OCI-LY7 (cell line): ENCODE data around the gene GNAQ. TPM values are rescaled to one million over a fixed set of nuclear protein-coding genes. Genes with fewer than 3 reads are reported as not detected.

ENCODE experiments used
- BruUV-seq: library from RNA; stranded (reverse); fragments of 400-500 nt; replicated peaks from 2 replicates; lab custom pipeline; 2021; lab: Mats Ljungman, UMichigan
- CTCF ChIA-PET: fragments of 300-600 bp; sonication (Branson Sonifier 250); formaldehyde crosslinking; loops from one replicate; lab custom pipeline; 2022; ENCODE audit warnings: antibody characterized with exemption; ENCODE audit not compliant: unreplicated experiment; lab: Charles Lee
- POLR2A ChIA-PET: fragments of 300-600 bp; sonication (Branson Sonifier 250); formaldehyde crosslinking; loops from one replicate; lab custom pipeline; 2022; ENCODE audit warnings: antibody characterized with exemption; lab: Charles Lee
- DNase-seq: peaks from one replicate; pipeline ENCODE4 v3.0.0-alpha.2; 2015; ENCODE audit warnings: low spot score
- H2AFZ ChIP-seq: fragments of 200-600 bp; sonication (generic), shearing (Covaris generic); 2 replicates; pipeline ENCODE4 v1.6.1; 2014; ENCODE audit warnings: mild to moderate bottlenecking, antibody characterized with exemption, low read length, moderate library complexity
- H3K27ac ChIP-seq: fragments of 200-600 bp; sonication (generic); 2 replicates; pipeline ENCODE4 v1.5.1; 2014; ENCODE audit warnings: mixed run types, low read depth, mild to moderate bottlenecking, moderate library complexity, low read length, inconsistent platforms; ENCODE audit not compliant: poor library complexity, severe bottlenecking
- H3K36me3 ChIP-seq: fragments of 200-600 bp; sonication (generic); 2 replicates; pipeline ENCODE4 v1.6.1; 2014; ENCODE audit warnings: mild to moderate bottlenecking, antibody characterized with exemption, low read length, moderate library complexity, mixed read lengths; ENCODE audit not compliant: insufficient read depth
- H3K4me1 ChIP-seq: fragments of 200-600 bp; sonication (generic); 2 replicates; pipeline ENCODE4 v1.5.1; 2014; ENCODE audit warnings: mild to moderate bottlenecking, low read length; ENCODE audit not compliant: insufficient read depth, poor library complexity, severe bottlenecking
- H3K4me2 ChIP-seq: fragments of 200-600 bp; sonication (generic); 2 replicates; pipeline ENCODE4 v1.6.1; 2014; ENCODE audit warnings: mild to moderate bottlenecking, low read length
- H3K4me3 ChIP-seq: fragments of 200-600 bp; sonication (generic); 2 replicates; pipeline ENCODE4 v1.5.1; 2014; ENCODE audit warnings: mild to moderate bottlenecking, low read depth, low read length; ENCODE audit not compliant: poor library complexity, severe bottlenecking
- H3K79me2 ChIP-seq: fragments of 200-600 bp; sonication (generic); 2 replicates; pipeline ENCODE4 v1.6.1; 2016; ENCODE audit warnings: low read depth, mild to moderate bottlenecking, low read length, moderate library complexity, mixed read lengths; ENCODE audit not compliant: insufficient read depth
- H3K9me2 ChIP-seq: fragments of 200-600 bp; sonication (generic); 2 replicates; pipeline ENCODE4 v1.6.1; 2016; ENCODE audit warnings: mild to moderate bottlenecking, low read length, mixed read lengths; ENCODE audit not compliant: insufficient read depth
- H3K9me3 ChIP-seq: fragments of 200-600 bp; sonication (generic); 2 replicates; pipeline ENCODE4 v1.6.1; 2014; ENCODE audit warnings: mild to moderate bottlenecking, mixed run types, low read length, mixed read lengths
- H4K20me1 ChIP-seq: fragments of 200-600 bp; sonication (generic); 2 replicates; pipeline ENCODE4 v1.6.1; 2014; ENCODE audit warnings: mild to moderate bottlenecking, antibody characterized with exemption, low read length, moderate library complexity, mixed read lengths; ENCODE audit not compliant: insufficient read depth
- EZH2phosphoT487 ChIP-seq: fragments of 200-600 bp; sonication (generic); IDR thresholded peaks from 2 replicates; pipeline ENCODE4 v1.6.1; 2018; ENCODE audit warnings: low read depth, borderline replicate concordance, mild to moderate bottlenecking, mixed run types, antibody characterized with exemption, low read length, moderate library complexity, mixed read lengths
- intact Hi-C: fragments of 100-400 bp; cut with micrococcal nuclease; formaldehyde crosslinking; loops from one replicate; pipeline ENCODE4 v1.10.0; 2022; ENCODE audit not compliant: unreplicated experiment
- total RNA-seq, 2 experiments: library from RNA; depleted of rRNA in 1 of 2; stranded (reverse); fragments of >200 nt in 1 of 2; shearing (Covaris generic) in 1 of 2; gene quantifications; 2 replicates each; pipeline ENCODE4 v1.2.3, GENCODE V29; 2014 to 2022
- TF ChIP-seq, protein P1 (sequence below): fragments of 200-600 bp; sonication (generic); conservative IDR thresholded peaks from 2 replicates; pipeline ENCODE4 v1.5.1; 2014; ENCODE audit warnings: mild to moderate bottlenecking, antibody characterized with exemption, low read length, moderate library complexity, mixed read lengths

Gene GNAQ
- total RNA-seq, 2 experiments from 2014 or later = not detected

DNA sequence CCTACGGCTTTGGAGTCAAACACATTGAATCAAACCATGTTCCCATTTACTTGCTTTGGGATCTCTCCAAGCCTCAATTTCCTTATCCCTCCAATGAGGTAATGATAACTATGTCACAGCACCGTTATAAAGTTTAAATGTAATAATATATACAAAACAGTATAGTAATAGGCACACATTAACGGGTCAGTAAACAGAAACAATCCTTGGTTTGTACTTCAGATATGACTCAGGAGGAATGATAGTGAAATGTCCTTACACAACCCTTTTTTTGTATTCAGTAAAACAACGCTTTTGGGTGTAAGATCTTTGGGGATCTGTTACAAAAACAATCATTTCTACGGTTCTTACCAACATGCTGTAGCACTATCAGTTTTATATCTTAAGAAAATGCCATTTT, 205.0 kb downstream of the GNAQ start:
- no peaks in the 10 kb centered on the region for H3K9me2 ChIP-seq
- H3K36me3 ChIP-seq = no peaks in the 10 kb centered on the region
- ChIA-PET CTCF (no interaction called here), POLR2A (no interaction called here)
- no peaks in the 10 kb centered on the region for H4K20me1 ChIP-seq
- intact Hi-C loops = no loop called here
- H3K79me2 ChIP-seq = no peaks in the 10 kb centered on the region
- TF ChIP-seq, protein P1, sequence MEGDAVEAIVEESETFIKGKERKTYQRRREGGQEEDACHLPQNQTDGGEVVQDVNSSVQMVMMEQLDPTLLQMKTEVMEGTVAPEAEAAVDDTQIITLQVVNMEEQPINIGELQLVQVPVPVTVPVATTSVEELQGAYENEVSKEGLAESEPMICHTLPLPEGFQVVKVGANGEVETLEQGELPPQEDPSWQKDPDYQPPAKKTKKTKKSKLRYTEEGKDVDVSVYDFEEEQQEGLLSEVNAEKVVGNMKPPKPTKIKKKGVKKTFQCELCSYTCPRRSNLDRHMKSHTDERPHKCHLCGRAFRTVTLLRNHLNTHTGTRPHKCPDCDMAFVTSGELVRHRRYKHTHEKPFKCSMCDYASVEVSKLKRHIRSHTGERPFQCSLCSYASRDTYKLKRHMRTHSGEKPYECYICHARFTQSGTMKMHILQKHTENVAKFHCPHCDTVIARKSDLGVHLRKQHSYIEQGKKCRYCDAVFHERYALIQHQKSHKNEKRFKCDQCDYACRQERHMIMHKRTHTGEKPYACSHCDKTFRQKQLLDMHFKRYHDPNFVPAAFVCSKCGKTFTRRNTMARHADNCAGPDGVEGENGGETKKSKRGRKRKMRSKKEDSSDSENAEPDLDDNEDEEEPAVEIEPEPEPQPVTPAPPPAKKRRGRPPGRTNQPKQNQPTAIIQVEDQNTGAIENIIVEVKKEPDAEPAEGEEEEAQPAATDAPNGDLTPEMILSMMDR = no peak
- no peak for TF ChIP-seq EZH2phosphoT487
- no peak overlapping the region for H2AFZ ChIP-seq
- no peaks in the 10 kb centered on the region for H3K4me1 ChIP-seq
- H3K4me2 ChIP-seq = no peak overlapping the region
- no TSS peak for BruUV-seq
- H3K27ac ChIP-seq = no peak overlapping the region
- DNase-seq = no peak
- no peaks in the 10 kb centered on the region for H3K9me3 ChIP-seq
- H3K4me3 ChIP-seq = no peak overlapping the region

DNA sequence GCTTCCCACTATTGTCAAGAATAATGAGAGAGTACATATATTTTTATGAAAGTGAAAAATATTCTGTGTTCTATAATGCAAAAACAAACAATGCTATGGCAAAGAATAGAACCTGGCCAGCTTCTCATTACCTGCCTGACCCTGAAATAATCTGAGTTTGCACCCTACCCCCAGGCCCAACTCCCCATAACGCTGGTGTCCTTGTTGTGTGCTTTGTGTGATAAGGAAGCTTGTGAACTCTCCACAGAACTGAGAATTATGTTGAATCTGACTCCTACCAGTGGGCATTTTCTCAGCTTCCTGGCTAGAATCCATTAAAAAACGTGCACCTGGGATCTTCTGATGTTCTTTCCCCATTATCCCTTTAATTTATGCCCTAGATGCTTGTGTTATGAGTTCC, 205.5 kb downstream of the GNAQ start:
- BruUV-seq = no TSS peak
- H3K4me2 ChIP-seq = no peak overlapping the region
- no peaks in the 10 kb centered on the region for H3K79me2 ChIP-seq
- H3K4me1 ChIP-seq = no peaks in the 10 kb centered on the region
- no peak for DNase-seq
- no peak overlapping the region for H2AFZ ChIP-seq
- POLR2A ChIA-PET = no interaction called here
- TF ChIP-seq, protein P1 = no peak
- no peak for TF ChIP-seq EZH2phosphoT487
- CTCF ChIA-PET = no interaction called here
- no peak overlapping the region for H3K27ac ChIP-seq
- no peaks in the 10 kb centered on the region for H4K20me1 ChIP-seq
- intact Hi-C loops = no loop called here
- no peaks in the 10 kb centered on the region for H3K9me2 ChIP-seq
- no peaks in the 10 kb centered on the region for H3K9me3 ChIP-seq
- H3K4me3 ChIP-seq = no peak overlapping the region
- no peaks in the 10 kb centered on the region for H3K36me3 ChIP-seq

DNA sequence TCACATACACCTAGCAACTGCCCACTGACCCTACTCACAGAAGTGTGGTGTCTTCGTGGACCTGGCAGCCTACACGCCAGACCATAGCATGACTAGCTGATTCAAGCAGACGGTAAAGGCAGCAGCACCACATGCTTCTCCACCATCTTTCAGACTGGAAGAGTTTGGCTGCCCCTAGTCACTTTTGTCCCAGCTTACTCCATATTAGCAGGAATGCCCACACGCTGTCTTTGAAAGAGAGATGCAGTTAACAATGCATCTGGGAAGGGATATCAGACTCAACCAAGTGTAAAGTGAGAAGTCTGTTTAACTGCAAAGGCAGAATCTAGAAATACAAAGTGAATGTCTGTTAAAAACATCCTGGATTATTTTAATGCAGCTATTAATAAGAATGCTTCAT, 206.2 kb downstream of the GNAQ start:
- H3K4me1 ChIP-seq = no peaks in the 10 kb centered on the region
- POLR2A ChIA-PET = interaction anchor here (2.1 kb wide), 1 partner anchor 14 kb away, joined by 5 read pairs; no protein-coding TSS in a partner anchor
- CTCF ChIA-PET = no interaction called here

More for the DNA sequence above, 206.2 kb downstream of the GNAQ start:
- intact Hi-C loops = no loop called here
- H3K27ac ChIP-seq = no peak overlapping the region
- H3K4me3 ChIP-seq = no peak overlapping the region
- no TSS peak for BruUV-seq
- H3K4me2 ChIP-seq = no peak overlapping the region
- TF ChIP-seq, protein P1 = no peak
- no peak for TF ChIP-seq EZH2phosphoT487
- no peak for DNase-seq
- H2AFZ ChIP-seq = no peak overlapping the region
- H4K20me1 ChIP-seq = no peaks in the 10 kb centered on the region
- no peaks in the 10 kb centered on the region for H3K79me2 ChIP-seq
- H3K9me2 ChIP-seq = no peaks in the 10 kb centered on the region
- H3K9me3 ChIP-seq = no peaks in the 10 kb centered on the region
- H3K36me3 ChIP-seq = no peaks in the 10 kb centered on the region
